HL-60 (cell line): ENCODE results near the gene GAMT.

Source experiments
- DNase-seq, 2 experiments: peaks; one replicate each; pipeline ENCODE4 v3.0.0-alpha.2; 2010 to 2020; ENCODE audit warnings: low read depth in 1 of 2, low spot score in 1 of 2
- H3K27ac ChIP-seq: fragments of 250-450 bp; sonication (Bioruptor Pico); replicated peaks from 2 replicates; pipeline ENCODE4 v1.5.1; 2020; ENCODE audit warnings: mild to moderate bottlenecking, moderate library complexity
- H3K27me3 ChIP-seq: fragments of 250-450 bp; sonication (Bioruptor Pico); 2 replicates; pipeline ENCODE4 v1.5.1; 2021; ENCODE audit warnings: mild to moderate bottlenecking, moderate library complexity; ENCODE audit not compliant: insufficient read depth, poor library complexity, severe bottlenecking
- H3K4me3 ChIP-seq: replicated peaks from 2 replicates; pipeline ENCODE4 v1.5.1; 2011; ENCODE audit warnings: mild to moderate bottlenecking, control low read depth, low read length; ENCODE audit not compliant: insufficient read depth
- GABPA ChIP-seq: IDR thresholded peaks from 2 replicates; pipeline ENCODE4 v1.6.1; 2012; ENCODE audit warnings: low read depth
- POLR2AphosphoS5 ChIP-seq: IDR thresholded peaks from 2 replicates; pipeline ENCODE4 v1.6.1; 2012; ENCODE audit warnings: low read depth
- SPI1 ChIP-seq: IDR thresholded peaks from 2 replicates; pipeline ENCODE4 v1.6.1; 2012; ENCODE audit warnings: low read depth, mild to moderate bottlenecking, borderline replicate concordance
- TF ChIP-seq, protein P1 (sequence below): IDR thresholded peaks from 2 replicates; pipeline ENCODE4 v1.6.1; 2012; ENCODE audit warnings: low read depth; ENCODE audit not compliant: insufficient replicate concordance
- TF ChIP-seq, protein P2 (sequence below): IDR thresholded peaks from one replicate; pipeline ENCODE4 v1.5.1; 2011; ENCODE audit warnings: low read length, control low read depth, inconsistent platforms; ENCODE audit not compliant: insufficient read depth

Gene GAMT

DNA sequence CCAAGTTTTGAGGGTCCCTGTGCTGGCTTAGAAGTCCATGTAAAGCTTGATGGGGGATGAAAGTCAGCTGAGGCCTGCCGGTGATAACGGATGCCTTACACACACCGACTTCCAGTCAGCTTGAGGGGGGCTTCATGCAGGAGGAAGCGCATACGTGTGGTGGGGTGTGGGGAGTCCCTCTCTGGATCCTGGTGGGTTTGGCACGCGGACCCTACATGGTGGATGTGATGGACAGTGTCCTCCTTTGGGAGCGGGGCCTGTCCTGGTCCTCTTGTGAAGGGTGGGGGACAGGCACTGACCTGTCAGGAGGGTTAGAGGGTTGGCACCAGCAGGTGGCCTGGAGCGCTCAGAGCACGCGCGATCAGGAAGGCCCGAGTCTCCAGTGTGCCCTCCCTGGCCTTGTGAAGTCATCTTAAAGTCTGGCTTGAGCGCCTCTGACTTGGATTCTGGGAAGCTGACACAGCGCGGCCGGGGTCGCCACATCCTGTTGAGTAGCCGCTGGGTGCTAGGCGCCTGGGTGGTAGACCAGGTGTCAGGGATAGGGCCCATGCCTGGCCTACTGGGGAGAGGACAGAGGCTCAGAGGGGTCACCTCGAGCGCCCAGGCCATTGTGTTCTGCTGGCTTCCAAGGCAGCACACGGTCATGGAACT lies 8.9 kb upstream of the GAMT start:
- no peak for DNase-seq
- H3K27ac ChIP-seq: peak overlapping the region; percentile 97
- no peak for TF ChIP-seq GABPA
- TF ChIP-seq SPI1: no peak
- TF ChIP-seq, protein P1, sequence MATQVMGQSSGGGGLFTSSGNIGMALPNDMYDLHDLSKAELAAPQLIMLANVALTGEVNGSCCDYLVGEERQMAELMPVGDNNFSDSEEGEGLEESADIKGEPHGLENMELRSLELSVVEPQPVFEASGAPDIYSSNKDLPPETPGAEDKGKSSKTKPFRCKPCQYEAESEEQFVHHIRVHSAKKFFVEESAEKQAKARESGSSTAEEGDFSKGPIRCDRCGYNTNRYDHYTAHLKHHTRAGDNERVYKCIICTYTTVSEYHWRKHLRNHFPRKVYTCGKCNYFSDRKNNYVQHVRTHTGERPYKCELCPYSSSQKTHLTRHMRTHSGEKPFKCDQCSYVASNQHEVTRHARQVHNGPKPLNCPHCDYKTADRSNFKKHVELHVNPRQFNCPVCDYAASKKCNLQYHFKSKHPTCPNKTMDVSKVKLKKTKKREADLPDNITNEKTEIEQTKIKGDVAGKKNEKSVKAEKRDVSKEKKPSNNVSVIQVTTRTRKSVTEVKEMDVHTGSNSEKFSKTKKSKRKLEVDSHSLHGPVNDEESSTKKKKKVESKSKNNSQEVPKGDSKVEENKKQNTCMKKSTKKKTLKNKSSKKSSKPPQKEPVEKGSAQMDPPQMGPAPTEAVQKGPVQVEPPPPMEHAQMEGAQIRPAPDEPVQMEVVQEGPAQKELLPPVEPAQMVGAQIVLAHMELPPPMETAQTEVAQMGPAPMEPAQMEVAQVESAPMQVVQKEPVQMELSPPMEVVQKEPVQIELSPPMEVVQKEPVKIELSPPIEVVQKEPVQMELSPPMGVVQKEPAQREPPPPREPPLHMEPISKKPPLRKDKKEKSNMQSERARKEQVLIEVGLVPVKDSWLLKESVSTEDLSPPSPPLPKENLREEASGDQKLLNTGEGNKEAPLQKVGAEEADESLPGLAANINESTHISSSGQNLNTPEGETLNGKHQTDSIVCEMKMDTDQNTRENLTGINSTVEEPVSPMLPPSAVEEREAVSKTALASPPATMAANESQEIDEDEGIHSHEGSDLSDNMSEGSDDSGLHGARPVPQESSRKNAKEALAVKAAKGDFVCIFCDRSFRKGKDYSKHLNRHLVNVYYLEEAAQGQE: no peak
- no peak for TF ChIP-seq POLR2AphosphoS5
- TF ChIP-seq, protein P2, sequence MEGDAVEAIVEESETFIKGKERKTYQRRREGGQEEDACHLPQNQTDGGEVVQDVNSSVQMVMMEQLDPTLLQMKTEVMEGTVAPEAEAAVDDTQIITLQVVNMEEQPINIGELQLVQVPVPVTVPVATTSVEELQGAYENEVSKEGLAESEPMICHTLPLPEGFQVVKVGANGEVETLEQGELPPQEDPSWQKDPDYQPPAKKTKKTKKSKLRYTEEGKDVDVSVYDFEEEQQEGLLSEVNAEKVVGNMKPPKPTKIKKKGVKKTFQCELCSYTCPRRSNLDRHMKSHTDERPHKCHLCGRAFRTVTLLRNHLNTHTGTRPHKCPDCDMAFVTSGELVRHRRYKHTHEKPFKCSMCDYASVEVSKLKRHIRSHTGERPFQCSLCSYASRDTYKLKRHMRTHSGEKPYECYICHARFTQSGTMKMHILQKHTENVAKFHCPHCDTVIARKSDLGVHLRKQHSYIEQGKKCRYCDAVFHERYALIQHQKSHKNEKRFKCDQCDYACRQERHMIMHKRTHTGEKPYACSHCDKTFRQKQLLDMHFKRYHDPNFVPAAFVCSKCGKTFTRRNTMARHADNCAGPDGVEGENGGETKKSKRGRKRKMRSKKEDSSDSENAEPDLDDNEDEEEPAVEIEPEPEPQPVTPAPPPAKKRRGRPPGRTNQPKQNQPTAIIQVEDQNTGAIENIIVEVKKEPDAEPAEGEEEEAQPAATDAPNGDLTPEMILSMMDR: no peak
- H3K27me3 ChIP-seq: no peaks in the 10 kb centered on the region
- peak overlapping the region; percentile 82 for H3K4me3 ChIP-seq

DNA sequence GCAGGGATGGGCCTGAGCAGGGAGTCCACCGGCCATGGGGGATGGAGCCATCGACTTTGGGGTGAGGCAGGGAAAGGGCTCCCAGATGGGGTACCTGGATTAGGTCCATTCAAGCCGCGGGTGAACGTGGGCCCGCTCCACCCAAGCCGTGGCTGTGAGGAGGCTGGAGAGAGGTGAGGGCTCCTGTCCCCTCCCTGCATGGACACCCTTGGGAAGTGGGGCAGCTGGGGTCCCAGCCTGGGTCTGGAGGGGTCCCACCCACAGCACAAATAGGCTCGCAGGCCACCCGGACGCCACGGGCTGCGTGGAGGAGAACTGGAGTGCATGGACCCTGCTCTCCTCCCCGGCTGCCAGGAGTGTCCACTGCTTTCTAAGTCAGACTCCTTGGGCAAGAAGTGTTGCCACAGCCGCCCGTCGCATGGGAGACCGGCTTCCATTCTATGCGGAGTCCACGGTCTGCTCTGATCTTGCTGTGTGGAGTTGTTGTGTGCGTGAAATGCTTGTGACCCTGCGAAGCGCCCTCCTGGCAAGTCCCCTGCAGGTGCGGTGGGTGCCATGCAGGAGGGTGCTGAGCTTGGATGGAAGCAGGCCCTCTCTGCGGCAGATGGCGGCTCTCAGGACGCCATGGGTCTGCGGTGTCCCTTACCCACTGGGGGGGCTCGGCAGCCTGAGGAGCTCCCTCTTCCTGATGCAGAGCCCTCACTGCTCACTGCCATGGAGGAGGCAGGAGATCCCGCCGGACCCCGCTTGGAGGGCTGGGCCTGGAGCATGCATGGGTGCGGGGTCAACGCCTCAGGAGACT lies 8.1 kb upstream of the GAMT start:
- Histone ChIP-seq H3K27ac (peak overlapping the region; percentile 97), H3K4me3 (peak overlapping the region; percentile 82), H3K27me3 (no peaks in the 10 kb centered on the region)
- DNase-seq: peak in 1 of 2 experiments; percentile 41
- TF ChIP-seq SPI1 (no peak), GABPA (no peak), POLR2AphosphoS5 (no peak)
- TF ChIP-seq, protein P1: no peak
- TF ChIP-seq, protein P2: no peak

DNA sequence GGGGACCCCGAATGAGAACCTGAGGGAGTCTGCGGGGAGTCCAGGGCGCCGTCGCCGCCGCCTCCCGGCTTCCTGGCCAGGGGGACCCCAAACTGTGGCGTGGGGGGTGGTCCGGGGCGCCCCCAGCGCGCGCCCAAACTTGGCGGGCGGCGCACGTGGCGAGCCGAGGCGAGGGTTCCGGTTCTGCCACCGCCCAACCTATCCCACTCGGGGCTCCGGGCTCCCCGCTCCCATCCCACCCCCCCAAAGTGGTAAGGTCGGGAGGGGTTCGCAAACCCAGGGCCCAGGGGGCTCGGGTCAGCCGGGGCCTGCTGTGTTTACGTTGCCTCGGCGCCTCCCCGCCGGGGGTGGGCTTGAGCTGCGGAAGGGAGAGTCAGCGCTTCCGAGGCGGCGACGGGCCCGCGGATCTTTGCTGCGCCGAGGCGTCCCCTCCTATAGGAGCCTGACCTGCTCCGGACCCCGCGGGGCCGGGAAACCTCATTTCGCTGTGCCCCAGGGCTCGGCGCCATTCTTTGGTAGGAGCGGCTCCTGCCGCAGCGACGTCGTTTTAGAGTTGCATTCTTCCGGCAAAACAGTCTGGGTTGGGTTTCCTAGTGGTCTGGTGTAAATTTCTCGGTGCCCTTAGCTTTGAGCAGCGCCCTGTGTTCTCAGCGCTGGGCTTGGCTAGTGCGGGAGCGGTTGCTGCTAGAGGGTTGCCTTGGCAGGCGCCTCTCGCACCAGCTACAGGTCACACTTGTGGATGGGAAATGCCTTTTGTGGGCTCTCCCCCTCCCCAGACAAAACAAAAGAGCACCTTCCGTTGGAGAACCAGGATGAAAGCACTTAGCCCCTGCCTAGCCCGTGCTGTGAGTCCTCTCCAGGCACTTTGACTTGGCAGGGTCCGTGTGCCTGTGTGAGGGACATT lies 7.2 kb upstream of the GAMT start:
- Histone ChIP-seq H3K27ac (peak overlapping the region; percentile 97), H3K4me3 (peak overlapping the region; percentile 82), H3K27me3 (no peaks in the 10 kb centered on the region)
- peak in 1 of 2 experiments; percentile 38 for DNase-seq
- no peak for TF ChIP-seq GABPA
- TF ChIP-seq, protein P1: no peak
- TF ChIP-seq POLR2AphosphoS5: no peak
- TF ChIP-seq, protein P2: no peak
- no peak for TF ChIP-seq SPI1
